Endodermal cell (in vitro differentiated cells): ENCODE data around the gene APELA. TPM values are rescaled to one million over a fixed set of nuclear protein-coding genes. Genes with fewer than 3 reads are reported as not detected.
"Not testable (repeated sequence)": the region's sequence is repeated elsewhere in the genome, so short reads cannot be mapped to it uniquely, and the experiment has no call there.

Experiments used
- DNase-seq: peaks from one replicate; pipeline ENCODE4 v3.0.0-alpha.2; 2017
- H3K27ac ChIP-seq: 2 replicates; pipeline ENCODE4 v1.5.1; 2013; ENCODE audit warnings: mild to moderate bottlenecking, low read depth, low read length, moderate library complexity
- H3K27me3 ChIP-seq: 2 replicates; pipeline ENCODE4 v1.6.1; 2013; ENCODE audit warnings: mild to moderate bottlenecking, low read length, moderate library complexity; ENCODE audit not compliant: insufficient read depth, control insufficient read depth, poor library complexity, severe bottlenecking
- H3K36me3 ChIP-seq: 2 replicates; pipeline ENCODE4 v1.7.0; 2013; ENCODE audit warnings: mild to moderate bottlenecking, low read length, moderate library complexity; ENCODE audit not compliant: control insufficient read depth, insufficient read depth
- H3K4me1 ChIP-seq: one replicate; pipeline ENCODE4 v1.7.0; 2013; ENCODE audit warnings: low read length; ENCODE audit not compliant: control insufficient read depth, insufficient read depth
- H3K4me3 ChIP-seq: 2 replicates; pipeline ENCODE4 v1.5.1; 2013; ENCODE audit warnings: mild to moderate bottlenecking, low read length, moderate library complexity
- H3K9ac ChIP-seq: 2 replicates; pipeline ENCODE4 v1.6.1; 2013; ENCODE audit warnings: mild to moderate bottlenecking, low read length, moderate library complexity; ENCODE audit not compliant: poor library complexity, severe bottlenecking; ENCODE audit errors: extremely low read depth
- H3K9me3 ChIP-seq: 2 replicates; pipeline ENCODE4 v1.6.1; 2013; ENCODE audit warnings: mild to moderate bottlenecking, low read length, moderate library complexity; ENCODE audit not compliant: control insufficient read depth
- H3K27ac Mint-ChIP-seq: 2 replicates; pipeline ENCODE4 v1.8.0; 2020; ENCODE audit warnings: mixed read lengths
- H3K27me3 Mint-ChIP-seq: 2 replicates; pipeline ENCODE4 v1.8.0; 2021; ENCODE audit warnings: mild to moderate bottlenecking, mixed read lengths; ENCODE audit not compliant: insufficient read depth
- H3K36me3 Mint-ChIP-seq: 2 replicates; pipeline ENCODE4 v1.8.0; 2020; ENCODE audit warnings: low read depth, mixed read lengths
- H3K4me1 Mint-ChIP-seq: 2 replicates; pipeline ENCODE4 v1.8.0; 2020; ENCODE audit warnings: mixed read lengths
- H3K4me3 Mint-ChIP-seq: 2 replicates; pipeline ENCODE4 v1.8.0; 2020; ENCODE audit warnings: mild to moderate bottlenecking, moderate library complexity, mixed read lengths
- H3K9me3 Mint-ChIP-seq: 2 replicates; pipeline ENCODE4 v1.8.0; 2020; ENCODE audit warnings: mild to moderate bottlenecking, mixed read lengths
- CTCF ChIP-seq: fragments of 200-600 bp; sonication (generic); conservative IDR thresholded peaks from 2 replicates; pipeline ENCODE4 v1.5.0; 2021; ENCODE audit warnings: antibody characterized with exemption, mild to moderate bottlenecking
- WGBS, 2 experiments: methylation state at CpG; one replicate each; pipeline versions ENCODE4 v1.1.5 to v1.1.7; 2013; ENCODE audit warnings: missing lambda C conversion rate in 2 of 2, mixed read lengths in 1 of 2; ENCODE audit not compliant: insufficient coverage in 1 of 2, insufficient read length in 1 of 2; 5-methylcytosine and 5-hydroxymethylcytosine counted together
- total RNA-seq, 2 donors: library from RNA; stranded (reverse); fragmentation: NEBNext Ultra II Directional in 1 of 2; extraction: Animal tissue kit (Norgen Biotek cat#: 25700) in 1 of 2; gene quantifications; 2 replicates in 1 of 2; 3 replicates in 1 of 2; pipeline ENCODE4 v1.2.1, GENCODE V29; 2021

Gene APELA
- total RNA-seq, 2 donors from 2014 or later: 3.3 to 21.5 TPM

- H3K9ac ChIP-seq: no peak overlapping the region
- H3K36me3 ChIP-seq: no peaks in the 10 kb centered on the region
- WGBS, 2 experiments: 0 to 41% methylated on average over 1 to 2 of the region's 3 CpGs
- no peak overlapping the region for H3K4me3 ChIP-seq
- H3K9me3 ChIP-seq: no peaks in the 10 kb centered on the region
- Mint-ChIP-seq H3K27ac (no peak overlapping the region), H3K27me3 (no peaks in the 10 kb centered on the region), H3K4me1 (no peaks in the 10 kb centered on the region), H3K9me3 (no peaks in the 10 kb centered on the region), H3K36me3 (no peaks in the 10 kb centered on the region), H3K4me3 (no peak overlapping the region)
- no peak for TF ChIP-seq CTCF
- no peaks in the 10 kb centered on the region for H3K4me1 ChIP-seq
- DNase-seq: no peak
- H3K27me3 ChIP-seq: no peaks in the 10 kb centered on the region
- H3K27ac ChIP-seq: no peak overlapping the region
Observed at GRCh38 chr4:164906368-164906767, 29.4 kb downstream of the APELA start.

- H3K9me3 Mint-ChIP-seq, H3K4me1 Mint-ChIP-seq, H3K27ac ChIP-seq, H3K9ac ChIP-seq, H3K36me3 Mint-ChIP-seq, H3K4me3 ChIP-seq, H3K36me3 ChIP-seq, H3K4me3 Mint-ChIP-seq, DNase-seq, H3K27me3 ChIP-seq, H3K27me3 Mint-ChIP-seq, H3K9me3 ChIP-seq, H3K4me1 ChIP-seq, H3K27ac Mint-ChIP-seq: not testable (repeated sequence)
- TF ChIP-seq CTCF: peak; percentile 73
- whole genome bisulfite sequencing, 2 experiments: no CpG with 5 or more reads among the region's 2 CpGs
Observed at GRCh38 chr4:164913506-164913905, 36.5 kb downstream of the APELA start.

GRCh38 chr4:164918956-164919355 is 42.0 kb downstream of the APELA start:
- no peak overlapping the region for H3K9ac ChIP-seq
- no peak overlapping the region for H3K27ac ChIP-seq
- DNase-seq: no peak
- no peak for TF ChIP-seq CTCF
- Mint-ChIP-seq H3K27ac (no peak overlapping the region), H3K4me3 (no peak overlapping the region), H3K4me1 (no peaks in the 10 kb centered on the region), H3K27me3 (no peaks in the 10 kb centered on the region), H3K36me3 (no peaks in the 10 kb centered on the region), H3K9me3 (no peaks in the 10 kb centered on the region)
- H3K36me3 ChIP-seq: no peaks in the 10 kb centered on the region
- H3K4me3 ChIP-seq: no peak overlapping the region
- no peaks in the 10 kb centered on the region for H3K9me3 ChIP-seq
- no peaks in the 10 kb centered on the region for H3K27me3 ChIP-seq
- WGBS, 2 experiments: 93% methylated on average over 3 of the region's 3 CpGs; no CpG with 5 or more reads in 1 of the 2 experiments
- no peaks in the 10 kb centered on the region for H3K4me1 ChIP-seq
